Activated naive CD4-positive, alpha-beta T cell treated with anti-CD3 and anti-CD28 coated beads, Interleukin-2, amount 10 ng/mL, durations not matched to agents 7 days and 5 days (primary cell): ENCODE data around the gene OPCML.

Source experiments
- CTCF ChIA-PET: fragments of 350-600 bp; sonication (Branson Sonifier 250); formaldehyde crosslinking; loops from one replicate; lab custom pipeline; 2021; ENCODE audit warnings: antibody characterized with exemption; lab: Charles Lee
- DNase-seq: peaks from one replicate; pipeline ENCODE4 v3.0.0-alpha.2; 2020
- H3K27ac Mint-ChIP-seq: one replicate; pipeline ENCODE4 v1.8.0; 2021; ENCODE audit warnings: mild to moderate bottlenecking, moderate library complexity, mixed read lengths
- H3K27me3 Mint-ChIP-seq: one replicate; pipeline ENCODE4 v1.8.0; 2021; ENCODE audit warnings: mild to moderate bottlenecking, mixed read lengths
- H3K36me3 Mint-ChIP-seq: one replicate; pipeline ENCODE4 v1.8.0; 2021; ENCODE audit warnings: mixed read lengths
- H3K4me1 Mint-ChIP-seq: one replicate; pipeline ENCODE4 v1.8.0; 2021; ENCODE audit warnings: mixed read lengths
- H3K4me3 Mint-ChIP-seq: one replicate; pipeline ENCODE4 v1.8.0; 2021; ENCODE audit warnings: mild to moderate bottlenecking, moderate library complexity, mixed read lengths
- H3K9me3 Mint-ChIP-seq: one replicate; pipeline ENCODE4 v1.8.0; 2021; ENCODE audit warnings: mixed read lengths

The OPCML gene

DNA sequence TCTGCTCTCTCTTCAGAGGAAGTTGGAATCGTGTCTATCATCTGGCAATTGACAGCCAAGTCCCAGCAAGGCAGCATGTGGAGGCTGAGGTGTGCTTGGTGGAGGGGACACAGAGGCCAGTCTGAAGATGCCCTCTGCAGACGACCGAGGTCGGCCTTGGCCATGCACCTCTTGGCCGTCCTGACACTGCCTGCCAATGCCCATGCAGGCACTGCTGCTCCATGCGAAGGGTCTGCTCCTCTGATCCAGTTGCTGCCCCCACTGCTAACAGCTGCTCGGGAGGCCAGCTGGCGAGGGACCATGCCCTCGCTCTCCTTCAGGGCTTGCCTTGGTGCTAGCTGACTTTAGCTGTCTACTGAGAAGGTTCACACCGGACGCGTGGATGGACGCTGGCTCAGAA lies 527.9 kb downstream of the OPCML start:
- Mint-ChIP-seq H3K9me3 (peaks cover 5% of the 10 kb centered on the region), H3K4me1 (no peaks in the 10 kb centered on the region), H3K4me3 (no peak overlapping the region), H3K27ac (no peak overlapping the region), H3K27me3 (no peaks in the 10 kb centered on the region), H3K36me3 (no peaks in the 10 kb centered on the region)
- no peak for DNase-seq
- CTCF ChIA-PET = no interaction called here

DNA sequence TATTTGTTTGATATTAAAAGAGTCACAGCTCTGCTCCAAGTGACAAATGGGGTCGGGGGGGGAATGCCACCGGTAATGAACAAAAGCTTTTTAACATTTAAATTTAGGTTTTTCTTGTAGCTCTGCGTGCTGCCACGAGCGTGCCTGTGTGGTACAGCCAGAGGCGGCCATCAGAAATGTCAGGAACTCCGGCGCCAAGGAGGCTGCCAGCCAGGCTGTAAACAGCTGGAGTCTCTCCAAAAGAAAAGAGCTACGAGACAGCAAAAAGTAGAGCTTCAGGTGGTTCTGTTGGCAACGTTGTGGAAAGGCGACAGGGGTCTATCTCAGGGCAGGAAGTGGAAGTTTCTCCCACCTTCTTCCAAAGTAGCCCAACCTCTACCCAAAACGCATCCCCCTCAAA lies 532.8 kb downstream of the OPCML start:
- CTCF ChIA-PET = no interaction called here
- no peak for DNase-seq
- Mint-ChIP-seq H3K4me1 (no peaks in the 10 kb centered on the region), H3K4me3 (no peak overlapping the region), H3K27me3 (no peaks in the 10 kb centered on the region), H3K36me3 (no peaks in the 10 kb centered on the region), H3K9me3 (no peaks in the 10 kb centered on the region), H3K27ac (no peak overlapping the region)

DNA sequence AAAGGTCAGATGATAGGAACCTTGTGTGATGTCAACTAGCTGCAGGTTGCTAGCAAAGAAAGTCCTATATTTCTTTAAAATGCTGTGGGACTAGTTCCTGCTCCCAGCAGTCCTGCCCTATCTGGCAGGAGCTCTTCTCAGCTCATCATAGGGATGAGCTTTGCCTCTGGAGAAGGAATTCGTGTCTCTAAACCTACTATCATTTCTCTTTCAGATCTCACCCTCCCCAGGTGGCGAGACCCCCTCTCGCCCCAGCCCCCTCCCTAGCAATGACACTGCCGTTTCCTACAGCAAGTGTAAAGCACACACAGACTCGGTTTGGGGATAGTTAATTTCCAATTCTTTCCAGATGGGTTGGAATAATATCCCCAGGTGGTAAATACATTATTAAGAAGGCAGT lies 533.3 kb downstream of the OPCML start:
- Mint-ChIP-seq H3K27ac (no peak overlapping the region), H3K36me3 (no peaks in the 10 kb centered on the region), H3K9me3 (no peaks in the 10 kb centered on the region), H3K4me3 (no peak overlapping the region), H3K4me1 (no peaks in the 10 kb centered on the region), H3K27me3 (no peaks in the 10 kb centered on the region)
- no peak for DNase-seq
- CTCF ChIA-PET = no interaction called here

DNA sequence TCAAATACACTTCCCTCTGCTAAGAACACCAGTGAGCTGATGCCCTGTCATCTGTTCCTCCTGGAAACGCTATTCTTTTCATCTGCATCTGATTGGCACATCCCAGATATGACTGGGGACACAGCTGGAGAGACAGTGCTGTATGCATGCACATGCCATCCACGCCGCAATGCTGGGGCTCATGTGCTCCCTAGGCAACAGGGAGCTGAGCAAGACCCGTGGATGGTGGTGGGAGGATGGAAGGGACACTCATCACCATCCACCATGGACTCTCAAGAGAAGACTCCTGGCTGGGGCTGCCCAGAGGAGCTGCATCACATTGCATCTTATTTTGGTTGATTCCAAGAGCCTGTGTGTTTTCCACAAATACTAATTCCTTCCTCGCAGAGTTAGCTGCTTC lies 534.9 kb downstream of the OPCML start:
- Mint-ChIP-seq H3K4me3 (no peak overlapping the region), H3K36me3 (no peaks in the 10 kb centered on the region), H3K27ac (no peak overlapping the region), H3K27me3 (no peaks in the 10 kb centered on the region), H3K4me1 (no peaks in the 10 kb centered on the region), H3K9me3 (no peaks in the 10 kb centered on the region)
- CTCF ChIA-PET = no interaction called here
- DNase-seq = no peak

DNA sequence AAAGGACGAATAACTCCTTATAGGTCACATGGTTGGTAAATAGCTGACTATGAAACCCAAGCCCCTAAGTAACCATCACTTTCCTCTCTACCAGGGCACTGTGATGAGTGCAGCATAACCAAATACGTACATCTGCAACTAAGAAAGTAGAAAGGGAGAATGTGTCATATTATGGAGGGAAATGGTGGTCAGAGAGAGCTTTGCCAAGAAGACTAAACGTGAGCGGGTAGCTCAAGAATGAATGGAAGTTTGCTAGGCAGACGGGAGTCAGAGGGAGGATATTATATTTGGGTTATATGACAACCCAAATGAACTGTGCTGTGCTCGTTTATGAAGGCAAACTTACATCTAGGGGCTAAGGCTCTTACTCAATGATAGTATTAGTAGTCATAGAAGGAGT lies 537.3 kb downstream of the OPCML start:
- no peaks in the 10 kb centered on the region for H3K4me1 Mint-ChIP-seq
- CTCF ChIA-PET = interaction anchor here (0.8 kb wide), 1 partner anchor 33 kb away, joined by 3 read pairs; no protein-coding TSS in a partner anchor
- H3K9me3 Mint-ChIP-seq = no peaks in the 10 kb centered on the region
- no peaks in the 10 kb centered on the region for H3K36me3 Mint-ChIP-seq
- H3K27me3 Mint-ChIP-seq = no peaks in the 10 kb centered on the region
- no peak overlapping the region for H3K4me3 Mint-ChIP-seq
- H3K27ac Mint-ChIP-seq = no peak overlapping the region
- no peak for DNase-seq

DNA sequence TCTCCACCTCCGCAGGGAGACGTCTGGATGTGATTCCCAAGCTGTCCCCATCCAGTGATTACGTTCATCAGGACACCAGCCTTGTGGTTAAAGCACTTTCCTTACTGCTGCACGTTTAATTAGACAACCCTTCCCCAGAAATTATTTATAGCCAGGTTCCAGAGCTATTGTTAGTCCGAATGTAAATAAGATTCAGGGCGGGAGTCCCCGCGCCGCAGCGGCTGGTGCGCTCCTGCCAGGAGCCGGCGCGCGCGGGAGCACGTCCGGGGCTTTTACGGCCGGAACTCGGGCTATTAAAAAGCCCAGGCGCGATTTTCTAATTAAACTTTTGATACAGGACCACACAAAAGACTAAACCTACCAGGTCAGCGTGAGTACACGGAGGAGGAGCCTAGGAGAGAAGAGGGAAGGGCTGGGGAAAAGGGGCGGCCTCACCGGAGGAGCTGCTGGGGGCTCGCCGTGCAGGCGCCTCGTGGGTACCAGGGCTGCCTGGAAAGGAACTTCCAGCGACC lies 538.3 kb downstream of the OPCML start:
- no peaks in the 10 kb centered on the region for H3K27me3 Mint-ChIP-seq
- no peaks in the 10 kb centered on the region for H3K9me3 Mint-ChIP-seq
- H3K4me1 Mint-ChIP-seq = no peaks in the 10 kb centered on the region
- DNase-seq = no peak
- H3K4me3 Mint-ChIP-seq = no peak overlapping the region
- H3K36me3 Mint-ChIP-seq = no peaks in the 10 kb centered on the region
- CTCF ChIA-PET = no interaction called here
- no peak overlapping the region for H3K27ac Mint-ChIP-seq

DNA sequence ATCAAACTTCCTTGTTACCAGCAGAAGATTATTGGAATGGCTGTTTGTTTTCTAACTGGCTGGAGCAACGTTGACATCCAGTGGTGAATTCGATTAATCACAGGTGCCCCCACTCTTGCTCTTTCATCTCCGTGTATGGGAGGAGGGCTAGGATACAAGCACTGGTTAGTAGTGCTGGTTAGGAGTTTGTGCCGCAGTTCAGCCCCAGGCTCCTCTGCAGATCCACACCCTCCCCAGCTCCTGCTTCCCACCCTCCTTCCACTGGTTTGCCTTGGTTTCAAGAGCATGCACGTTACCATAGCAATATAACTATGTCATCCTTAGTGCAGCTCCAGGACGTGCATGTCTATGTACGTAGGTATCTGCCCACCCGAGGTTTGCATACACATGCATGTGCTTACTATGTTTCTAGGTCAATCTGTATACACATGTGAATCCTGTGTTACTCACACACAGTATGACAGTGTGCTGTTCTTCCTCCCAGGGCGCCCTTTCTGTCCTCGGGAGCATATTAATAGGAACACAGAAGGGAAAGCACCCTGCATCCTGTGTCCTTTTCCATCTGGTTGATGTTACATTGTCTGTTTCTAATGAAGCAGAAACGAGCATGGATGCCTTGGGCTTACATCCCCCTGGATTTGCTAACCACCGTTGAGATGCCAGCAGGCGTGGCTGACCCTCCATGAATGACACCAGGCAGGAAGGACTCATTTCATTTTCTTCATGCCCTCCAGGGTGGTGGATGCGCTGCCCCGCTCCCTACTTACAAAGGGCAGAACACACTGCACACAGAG lies 539.3 kb downstream of the OPCML start:
- no peak for DNase-seq
- no peaks in the 10 kb centered on the region for H3K9me3 Mint-ChIP-seq
- no peak overlapping the region for H3K27ac Mint-ChIP-seq
- H3K4me1 Mint-ChIP-seq = no peaks in the 10 kb centered on the region
- no peak overlapping the region for H3K4me3 Mint-ChIP-seq
- CTCF ChIA-PET = no interaction called here
- no peaks in the 10 kb centered on the region for H3K27me3 Mint-ChIP-seq
- H3K36me3 Mint-ChIP-seq = no peaks in the 10 kb centered on the region

DNA sequence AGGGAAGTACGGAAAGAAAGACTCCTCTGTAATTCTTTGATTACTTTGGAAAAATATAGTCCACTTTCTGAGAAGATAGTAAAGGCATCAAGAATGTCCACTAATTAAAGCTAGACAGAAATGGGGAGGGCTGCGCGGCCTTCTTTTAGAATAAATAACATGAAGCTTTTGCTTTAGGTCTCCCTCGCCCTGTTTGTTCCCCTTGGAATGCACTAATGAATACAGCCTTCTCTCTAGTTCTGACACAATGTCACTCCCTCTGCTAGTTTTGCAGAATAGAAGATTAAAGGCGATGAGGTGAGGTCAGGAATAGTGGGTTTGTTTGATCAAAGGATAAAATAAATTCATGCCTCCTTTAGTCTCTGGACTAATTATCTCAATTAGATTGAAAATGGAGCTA lies 543.9 kb downstream of the OPCML start:
- H3K4me1 Mint-ChIP-seq = no peaks in the 10 kb centered on the region
- H3K27ac Mint-ChIP-seq = no peak overlapping the region
- no peak for DNase-seq
- H3K4me3 Mint-ChIP-seq = no peak overlapping the region
- no peaks in the 10 kb centered on the region for H3K36me3 Mint-ChIP-seq
- H3K9me3 Mint-ChIP-seq = no peaks in the 10 kb centered on the region
- H3K27me3 Mint-ChIP-seq = no peaks in the 10 kb centered on the region
- CTCF ChIA-PET = no interaction called here

DNA sequence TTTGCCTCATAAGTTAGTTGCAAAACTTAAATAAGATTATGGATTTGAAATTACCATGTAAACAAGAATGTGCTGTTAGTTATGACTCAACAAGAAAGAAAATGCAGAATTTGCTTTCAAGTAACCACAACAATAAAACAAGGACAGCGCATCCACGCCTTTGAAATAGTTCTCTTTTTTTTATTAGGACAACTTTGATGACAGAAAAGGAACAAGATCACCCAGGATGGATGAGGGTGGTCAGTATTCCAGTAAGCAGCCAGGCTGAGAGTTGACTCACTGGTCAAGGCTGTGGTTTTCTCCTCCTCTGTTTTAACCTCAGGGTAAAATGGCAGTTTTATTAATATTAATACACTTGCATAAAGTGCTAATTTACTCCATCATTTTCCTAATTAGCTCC lies 544.4 kb downstream of the OPCML start:
- CTCF ChIA-PET = no interaction called here
- H3K4me3 Mint-ChIP-seq = no peak overlapping the region
- no peaks in the 10 kb centered on the region for H3K36me3 Mint-ChIP-seq
- no peak overlapping the region for H3K27ac Mint-ChIP-seq
- no peaks in the 10 kb centered on the region for H3K4me1 Mint-ChIP-seq
- no peaks in the 10 kb centered on the region for H3K27me3 Mint-ChIP-seq
- H3K9me3 Mint-ChIP-seq = no peaks in the 10 kb centered on the region
- DNase-seq = no peak

DNA sequence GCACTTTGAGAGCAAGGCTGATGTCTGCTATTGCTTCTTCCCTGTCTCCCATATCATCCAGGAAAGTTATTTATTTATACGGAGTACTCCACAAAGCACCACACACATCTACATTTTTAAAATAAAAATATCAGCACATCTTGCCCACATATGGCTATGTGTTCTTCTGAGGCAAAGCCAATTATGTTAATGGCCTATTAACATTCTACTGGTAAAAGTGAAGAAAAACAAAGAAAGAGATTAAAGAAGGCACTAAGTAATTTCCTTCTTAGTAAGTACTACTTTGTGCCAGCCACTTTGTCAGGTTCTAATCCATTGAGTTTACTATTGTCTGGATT lies 548.7 kb downstream of the OPCML start:
- H3K9me3 Mint-ChIP-seq = no peaks in the 10 kb centered on the region
- DNase-seq = no peak
- H3K27me3 Mint-ChIP-seq = no peaks in the 10 kb centered on the region
- CTCF ChIA-PET = no interaction called here
- H3K27ac Mint-ChIP-seq = no peak overlapping the region
- H3K36me3 Mint-ChIP-seq = no peaks in the 10 kb centered on the region
- H3K4me3 Mint-ChIP-seq = no peak overlapping the region
- no peaks in the 10 kb centered on the region for H3K4me1 Mint-ChIP-seq

DNA sequence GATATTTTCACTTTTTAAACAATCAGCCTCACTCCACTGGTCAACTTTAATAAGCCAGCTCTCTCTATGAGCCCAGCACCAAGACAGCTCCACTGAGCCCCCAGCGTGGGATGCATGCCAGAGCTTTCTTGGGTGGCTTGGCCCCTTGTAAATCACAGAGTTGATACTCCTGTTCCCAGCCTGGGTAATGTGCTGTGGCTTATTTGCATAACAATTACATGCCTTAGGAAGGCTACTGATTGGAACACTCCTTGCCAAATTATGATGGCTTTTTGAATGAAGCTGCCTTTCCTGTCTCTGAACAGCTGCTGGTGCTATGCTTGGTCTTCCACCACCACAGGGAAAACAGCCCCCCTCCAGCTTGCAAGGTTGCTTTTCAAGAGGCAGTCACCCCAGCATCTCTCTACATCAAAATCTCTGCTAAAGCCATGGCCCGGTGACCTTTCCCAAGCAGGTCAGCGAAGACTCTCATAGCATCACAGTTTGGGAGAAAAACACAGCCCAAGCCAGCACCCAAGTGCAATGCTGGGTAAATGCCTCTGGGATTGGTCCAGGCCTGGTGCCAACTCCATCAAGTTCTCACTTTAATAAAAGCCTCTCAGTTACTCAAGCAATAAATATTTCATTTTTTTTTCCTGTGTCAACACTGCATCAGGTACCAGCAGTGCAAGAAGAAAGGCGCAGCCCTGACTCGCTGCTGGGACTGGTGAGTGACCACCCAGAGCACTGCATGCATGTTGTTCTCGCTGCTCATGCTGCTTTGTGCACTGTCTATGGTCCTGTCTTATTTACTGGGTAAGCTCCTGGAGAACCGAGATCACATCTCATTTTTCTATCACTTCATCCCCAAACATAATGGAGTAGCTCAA lies 549.3 kb downstream of the OPCML start:
- no peaks in the 10 kb centered on the region for H3K36me3 Mint-ChIP-seq
- H3K4me1 Mint-ChIP-seq = no peaks in the 10 kb centered on the region
- H3K4me3 Mint-ChIP-seq = no peak overlapping the region
- no peak for DNase-seq
- H3K27me3 Mint-ChIP-seq = no peaks in the 10 kb centered on the region
- CTCF ChIA-PET = no interaction called here
- no peaks in the 10 kb centered on the region for H3K9me3 Mint-ChIP-seq
- H3K27ac Mint-ChIP-seq = no peak overlapping the region

DNA sequence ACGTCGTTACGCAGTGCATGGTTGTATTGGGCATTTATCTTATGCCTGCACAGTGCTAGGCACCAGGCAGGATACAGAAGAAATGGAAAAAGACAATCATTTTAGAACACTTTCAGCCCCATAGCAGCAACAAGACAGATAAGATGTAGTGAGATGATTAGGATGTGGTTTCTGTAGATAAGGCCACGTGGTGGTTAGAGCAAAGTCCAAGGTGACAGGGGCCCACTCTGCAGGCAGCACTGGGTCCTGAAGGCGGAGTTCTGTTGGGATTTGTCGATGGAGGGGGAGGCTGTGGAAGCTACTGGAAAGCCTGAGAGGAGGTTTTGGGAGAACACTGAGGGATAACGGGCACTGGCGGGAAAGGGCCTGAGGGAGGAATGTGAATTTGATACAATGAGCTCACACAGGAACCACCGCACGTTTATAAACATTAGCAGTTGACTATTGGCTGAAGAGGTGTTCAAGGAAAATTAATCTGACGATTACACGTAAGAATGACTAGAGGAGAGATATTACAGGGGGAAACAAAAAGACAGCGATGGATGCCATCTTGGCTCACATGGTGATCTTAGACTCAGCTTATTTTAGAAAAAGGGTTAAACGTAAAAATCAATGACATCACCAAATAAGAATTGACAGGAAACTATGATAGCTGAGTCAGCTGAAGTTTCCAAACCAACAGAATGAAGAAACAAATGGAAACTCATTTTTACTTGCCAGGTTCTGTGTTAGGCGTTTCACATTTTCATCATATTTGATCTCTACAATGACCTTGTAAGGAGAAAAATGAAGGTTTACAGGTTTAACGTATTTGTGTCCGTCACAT lies 551.0 kb downstream of the OPCML start:
- DNase-seq = no peak
- Mint-ChIP-seq H3K4me3 (no peak overlapping the region), H3K36me3 (no peaks in the 10 kb centered on the region), H3K27ac (no peak overlapping the region), H3K27me3 (no peaks in the 10 kb centered on the region), H3K9me3 (no peaks in the 10 kb centered on the region), H3K4me1 (no peaks in the 10 kb centered on the region)
- CTCF ChIA-PET = no interaction called here

DNA sequence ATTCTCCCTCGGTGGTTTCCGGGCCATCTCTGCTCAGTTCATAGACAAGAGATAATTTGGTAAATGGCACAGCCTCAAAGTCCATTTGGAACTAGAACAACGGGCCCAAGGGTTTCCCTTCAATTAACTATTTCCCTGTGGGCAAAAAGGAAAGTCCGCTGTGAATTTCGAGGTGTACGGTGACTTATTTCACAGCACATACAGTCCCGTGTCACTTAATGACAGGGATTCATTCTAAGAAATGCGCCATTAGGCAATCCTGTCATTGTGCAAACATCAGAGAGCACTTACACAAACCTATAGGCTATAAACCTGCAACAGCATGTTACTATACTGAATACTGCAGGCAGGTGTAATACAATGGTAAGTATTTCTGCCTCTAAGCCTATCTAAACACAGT lies 551.6 kb downstream of the OPCML start:
- CTCF ChIA-PET = no interaction called here
- Mint-ChIP-seq H3K9me3 (no peaks in the 10 kb centered on the region), H3K36me3 (no peaks in the 10 kb centered on the region), H3K27ac (no peak overlapping the region), H3K4me3 (no peak overlapping the region), H3K27me3 (no peaks in the 10 kb centered on the region), H3K4me1 (no peaks in the 10 kb centered on the region)
- no peak for DNase-seq

DNA sequence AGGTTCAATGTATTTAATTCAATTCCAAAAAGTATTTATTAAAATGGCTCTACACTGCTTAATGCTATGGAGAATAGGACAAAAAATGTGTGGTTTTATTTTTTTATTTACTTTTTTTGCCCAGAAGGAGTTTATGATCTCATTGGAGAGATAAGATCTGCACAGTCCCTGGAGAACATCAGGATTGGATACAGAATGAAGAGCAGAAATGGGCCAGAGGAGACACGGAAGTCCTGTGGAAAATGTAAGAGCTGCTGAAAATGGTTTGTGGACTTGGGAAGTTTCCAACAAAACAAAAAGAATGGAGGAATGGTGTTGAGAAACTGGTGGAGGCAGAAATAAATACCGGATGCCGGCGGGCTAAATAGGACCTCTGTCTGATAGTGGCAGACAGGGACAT lies 554.6 kb downstream of the OPCML start:
- Mint-ChIP-seq H3K4me1 (no peaks in the 10 kb centered on the region), H3K27ac (no peak overlapping the region), H3K9me3 (no peaks in the 10 kb centered on the region), H3K27me3 (no peaks in the 10 kb centered on the region), H3K4me3 (no peak overlapping the region), H3K36me3 (no peaks in the 10 kb centered on the region)
- CTCF ChIA-PET = no interaction called here
- no peak for DNase-seq
